Stomach (tissue), 9 donors: Measurements from ENCODE around the gene STAG3. TPM values are rescaled to one million over a fixed set of nuclear protein-coding genes. Genes with fewer than 3 reads are reported as not detected.
"Not testable (repeated sequence)": the region's sequence is repeated elsewhere in the genome, so short reads cannot be mapped to it uniquely, and the experiment has no call there.

Experiments used
- DNase-seq, 2 donors: peaks; one replicate each; pipeline versions ENCODE4 v3.0.0 to v3.0.0-alpha.2; 2013 to 2019
- H3K27ac ChIP-seq, 5 donors: fragments of 200-600 bp in 4 of 5; sonication (generic) in 4 of 5; one replicate each; pipeline ENCODE4 v1.5.1; 2013 to 2019; ENCODE audit warnings: mild to moderate bottlenecking in 1 of 5, moderate library complexity in 1 of 5
- H3K27me3 ChIP-seq, 3 donors: fragments of 200-600 bp; sonication (generic); one replicate each; pipeline ENCODE4 v1.5.1; 2017 to 2019; ENCODE audit warnings: mixed run types in 1 of 3
- H3K36me3 ChIP-seq, 4 donors: fragments of 200-600 bp; sonication (generic); 1 replicate in 3 of 4; 2 replicates in 1 of 4; pipeline ENCODE4 v1.5.1; 2016 to 2019
- H3K4me1 ChIP-seq, 4 donors: fragments of 200-600 bp; sonication (generic); one replicate each; pipeline ENCODE4 v1.5.1; 2016 to 2019
- H3K4me3 ChIP-seq, 4 donors: fragments of 200-600 bp; sonication (generic) in 3 of 4; one replicate each; pipeline ENCODE4 v1.5.1; 2016 to 2019; ENCODE audit warnings: mild to moderate bottlenecking in 1 of 4
- H3K9me3 ChIP-seq, 4 donors: fragments of 200-600 bp; sonication (generic); one replicate each; pipeline ENCODE4 v1.5.1; 2016 to 2019
- CTCF ChIP-seq, 7 experiments: fragments of 450-650 bp in 4 of 7; fragments of 200-600 bp in 3 of 7; sonication (generic) in 3 of 7; IDR thresholded peaks; one replicate each; pipeline ENCODE4 v1.5.1; 2016 to 2019; ENCODE audit warnings: antibody characterized with exemption in 7 of 7, control low read depth in 2 of 7, mild to moderate bottlenecking in 1 of 7
- EP300 ChIP-seq: sonication (generic); formaldehyde crosslinking; IDR thresholded peaks from one replicate; pipeline ENCODE4 v1.6.1; 2017; ENCODE audit warnings: antibody characterized with exemption
- POLR2A ChIP-seq, 4 donors: fragments of 450-650 bp; IDR thresholded peaks; one replicate each; pipeline ENCODE4 v1.6.1; 2016; ENCODE audit warnings: antibody characterized with exemption in 4 of 4, control low read depth in 2 of 4, mild to moderate bottlenecking in 1 of 4, moderate library complexity in 1 of 4
- POLR2AphosphoS5 ChIP-seq, 3 donors: sonication (generic); formaldehyde crosslinking; IDR thresholded peaks; one replicate each; pipeline ENCODE4 v1.6.1; 2016; ENCODE audit warnings: antibody characterized with exemption in 3 of 3
- WGBS, 5 donors: extraction: QIAGEN DNeasy Blood & Tissue Kit in 3 of 5; methylation state at CpG; one replicate each; pipeline versions ENCODE4 v1.1.5 to v1.1.7; 2013 to 2018; 5-methylcytosine and 5-hydroxymethylcytosine counted together
- intact Hi-C: fragments of 100-400 bp; cut with DNase I; formaldehyde crosslinking; loops from one replicate; pipeline ENCODE4 v1.15.1; 2023; ENCODE audit warnings: low total_unique reads
- polyA plus RNA-seq, 3 donors: library from polyadenylated mRNA; stranded (reverse); fragments of 200-250 nt; gene quantifications; one replicate each; pipeline ENCODE4 v1.2.3, GENCODE V29; 2013
- total RNA-seq, 5 donors: library from RNA; depleted of rRNA; stranded (reverse); fragments of >200 nt; gene quantifications; one replicate each; pipeline versions ENCODE4 v1.1.0 to v1.2.3, GENCODE V29; 2014 to 2016
- donor health status: healthy with polysubstance abuse.
- donor health status: Bipolar disorder and iron deficiency.
- donor health status: healthy.

STAG3 gene
- total and polyA plus RNA-seq, 8 donors, result 0.50 to 8.8 (median 1.2) TPM; not detected in 4

- H3K36me3 ChIP-seq, H3K27ac ChIP-seq, DNase-seq, H3K9me3 ChIP-seq, H3K4me3 ChIP-seq, intact Hi-C loops, H3K27me3 ChIP-seq: not testable (repeated sequence)
- WGBS, 5 donors, result 41 to 60% (median 49%) methylated on average over 8 to 9 of the region's 9 CpGs
- peaks cover 0 to 13% (median 0%) of the 10 kb centered on the region in 4 donors for H3K4me1 ChIP-seq
Measured at GRCh38 chr7:100244988-100245605, 67.4 kb downstream of the STAG3 start.

GRCh38 chr7:100246121-100246864 is 68.6 kb downstream of the STAG3 start:
- H3K9me3 ChIP-seq, H3K4me3 ChIP-seq, H3K36me3 ChIP-seq, H3K27me3 ChIP-seq, intact Hi-C loops, DNase-seq, H3K27ac ChIP-seq: not testable (repeated sequence)
- H3K4me1 ChIP-seq, result peaks cover 0 to 13% (median 0%) of the 10 kb centered on the region in 4 donors
- 84 to 88% (median 88%) methylated on average over 15 of the region's 15 CpGs for WGBS, 5 donors

- intact Hi-C loops, H3K27ac ChIP-seq: not testable (repeated sequence)
Measured at GRCh38 chr7:100246865-100247137, 69.1 kb downstream of the STAG3 start.

GRCh38 chr7:100247152-100247757 is 69.5 kb downstream of the STAG3 start:
- no peak overlapping the region for H3K27ac ChIP-seq
- H3K4me1 ChIP-seq, result peaks cover 0 to 13% (median 0%) of the 10 kb centered on the region in 4 donors
- TF ChIP-seq EP300, result no peak
- no peak for TF ChIP-seq CTCF (IDR thresholded peaks at IDR 0.05)
- no peak for TF ChIP-seq POLR2AphosphoS5 (IDR thresholded peaks at IDR 0.05)
- TF ChIP-seq POLR2A (IDR thresholded peaks at IDR 0.05), result no peak
- no peaks in the 10 kb centered on the region for H3K27me3 ChIP-seq
- intact Hi-C loops, result no loop called here
- no peaks in the 10 kb centered on the region for H3K36me3 ChIP-seq
- WGBS, 5 donors, result 41 to 58% (median 50%) methylated on average over 9 to 11 of the region's 11 CpGs
- no peaks in the 10 kb centered on the region for H3K9me3 ChIP-seq
- H3K4me3 ChIP-seq, result no peak overlapping the region
- peak; percentile 28 to 65 for DNase-seq

More at GRCh38 chr7:100246865-100247137, 69.1 kb downstream of the STAG3 start:
- not testable (repeated sequence) for H3K4me3 ChIP-seq, H3K36me3 ChIP-seq, H3K27me3 ChIP-seq, DNase-seq, H3K9me3 ChIP-seq
- 85 to 98% (median 96%) methylated on average over 9 of the region's 9 CpGs for WGBS, 5 donors
- H3K4me1 ChIP-seq, result peaks cover 0 to 13% (median 0%) of the 10 kb centered on the region in 4 donors

GRCh38 chr7:100248483-100248882 is 70.8 kb downstream of the STAG3 start:
- peaks cover 0 to 13% (median 0%) of the 10 kb centered on the region in 4 donors for H3K4me1 ChIP-seq
- H3K36me3 ChIP-seq, result no peaks in the 10 kb centered on the region
- no peak overlapping the region for H3K27ac ChIP-seq
- intact Hi-C loops, result no loop called here
- 86 to 94% (median 87%) methylated on average over 10 of the region's 10 CpGs for WGBS, 5 donors
- no peaks in the 10 kb centered on the region for H3K27me3 ChIP-seq
- H3K4me3 ChIP-seq, result no peak overlapping the region
- no peak for TF ChIP-seq POLR2A (IDR thresholded peaks at IDR 0.05)
- no peak for TF ChIP-seq POLR2AphosphoS5 (IDR thresholded peaks at IDR 0.05)
- no peaks in the 10 kb centered on the region for H3K9me3 ChIP-seq
- DNase-seq, result no peak

GRCh38 chr7:100257017-100257416 is 79.3 kb downstream of the STAG3 start:
- WGBS, 5 donors, result 87 to 94% (median 90%) methylated on average over 7 of the region's 7 CpGs
- no peak for DNase-seq
- Histone ChIP-seq H3K4me3 (no peak overlapping the region), H3K36me3 (no peaks in the 10 kb centered on the region), H3K27me3 (no peaks in the 10 kb centered on the region), H3K27ac (no peak overlapping the region), H3K9me3 (no peaks in the 10 kb centered on the region), H3K4me1 (no peaks in the 10 kb centered on the region)
- intact Hi-C loops, result no loop called here
- no peak for TF ChIP-seq EP300
- TF ChIP-seq POLR2AphosphoS5 (IDR thresholded peaks at IDR 0.05), result no peak
- no peak for TF ChIP-seq POLR2A (IDR thresholded peaks at IDR 0.05)
- TF ChIP-seq CTCF (IDR thresholded peaks at IDR 0.05), result no peak

- H3K4me1 ChIP-seq, intact Hi-C loops, H3K27me3 ChIP-seq, DNase-seq, H3K4me3 ChIP-seq, H3K36me3 ChIP-seq, H3K27ac ChIP-seq, H3K9me3 ChIP-seq: not testable (repeated sequence)
- 81 to 89% (median 87%) methylated on average over 6 to 8 of the region's 8 CpGs for WGBS, 5 donors
Measured at GRCh38 chr7:100259984-100260383, 82.3 kb downstream of the STAG3 start.

GRCh38 chr7:100262896-100263295 is 85.2 kb downstream of the STAG3 start:
- H3K9me3 ChIP-seq, H3K4me1 ChIP-seq, intact Hi-C loops, H3K27me3 ChIP-seq, H3K36me3 ChIP-seq, H3K4me3 ChIP-seq, H3K27ac ChIP-seq, DNase-seq: not testable (repeated sequence)
- WGBS, 5 donors, result 87 to 100% (median 100%) methylated on average over 4 of the region's 4 CpGs
